ENCODE measurements around the gene TCF3. TPM values are rescaled to one million over a fixed set of nuclear protein-coding genes. Genes with fewer than 3 reads are reported as not detected.

TCF3 gene
- total RNA-seq, 6 experiments from 2014 or later = 11.0 to 30.1 (median 15.9) TPM

- Histone ChIP-seq H3K9me3 (no peaks in the 10 kb centered on the region), H3K27me3 (no peaks in the 10 kb centered on the region), H3K36me3 (no peaks in the 10 kb centered on the region), H3K4me1 (no peaks in the 10 kb centered on the region), H3K4me3 (no peak overlapping the region), H3K27ac (no peak overlapping the region)
- TF ChIP-seq, protein P1, sequence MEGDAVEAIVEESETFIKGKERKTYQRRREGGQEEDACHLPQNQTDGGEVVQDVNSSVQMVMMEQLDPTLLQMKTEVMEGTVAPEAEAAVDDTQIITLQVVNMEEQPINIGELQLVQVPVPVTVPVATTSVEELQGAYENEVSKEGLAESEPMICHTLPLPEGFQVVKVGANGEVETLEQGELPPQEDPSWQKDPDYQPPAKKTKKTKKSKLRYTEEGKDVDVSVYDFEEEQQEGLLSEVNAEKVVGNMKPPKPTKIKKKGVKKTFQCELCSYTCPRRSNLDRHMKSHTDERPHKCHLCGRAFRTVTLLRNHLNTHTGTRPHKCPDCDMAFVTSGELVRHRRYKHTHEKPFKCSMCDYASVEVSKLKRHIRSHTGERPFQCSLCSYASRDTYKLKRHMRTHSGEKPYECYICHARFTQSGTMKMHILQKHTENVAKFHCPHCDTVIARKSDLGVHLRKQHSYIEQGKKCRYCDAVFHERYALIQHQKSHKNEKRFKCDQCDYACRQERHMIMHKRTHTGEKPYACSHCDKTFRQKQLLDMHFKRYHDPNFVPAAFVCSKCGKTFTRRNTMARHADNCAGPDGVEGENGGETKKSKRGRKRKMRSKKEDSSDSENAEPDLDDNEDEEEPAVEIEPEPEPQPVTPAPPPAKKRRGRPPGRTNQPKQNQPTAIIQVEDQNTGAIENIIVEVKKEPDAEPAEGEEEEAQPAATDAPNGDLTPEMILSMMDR (IDR thresholded peaks at IDR 0.05) = no peak
- TF ChIP-seq POLR2A (IDR thresholded peaks at IDR 0.05) = no peak
- WGBS (ENCODE audit: insufficient coverage, low coverage, low lambda C conversion rate, missing lambda C conversion rate) = no CpG with 5 or more reads among the region's 25 CpGs
- ATAC-seq = no peak
- no peak for DNase-seq
- intact Hi-C loops (cut with DNase I) = no loop called here
Measured at GRCh38 chr19:1560286-1560882, 92.0 kb downstream of the TCF3 start.

Small RNAs within 50 kb of the gene (small RNA-seq; reads per million reads assigned to genes)
- gene AC005943.2 (0 reads per million in 2 experiments), gene RN7SL477P (0 reads per million in 2 experiments), gene RNU6-1223P (0 reads per million in 2 experiments)

Other genes with a start within 250 kb of the TCF3 start
- 10 to 100 TPM; 22.3 to 50.9 (median 42.2) TPM for gene DAZAP1, start 245.0 kb downstream of the TCF3 start, total RNA-seq
- 1,000 to 10,000 TPM in 2 of 6 experiments, 100 to 1,000 TPM in 4; 334 to 1,615 (median 355) TPM for gene RPS15, start 214.2 kb downstream of the TCF3 start, total RNA-seq
- under 1 TPM in 3 of 6 experiments, not detected in 3; 0.06 to 0.13 (median 0.06) TPM for gene APC2, start 202.5 kb downstream of the TCF3 start, total RNA-seq
- 10 to 100 TPM; 12.2 to 32.7 (median 15.3) TPM for gene C19orf25, start 173.4 kb downstream of the TCF3 start, total RNA-seq
- 1 to 10 TPM; 2.0 to 8.0 (median 3.6) TPM for gene PCSK4, start 162.3 kb downstream of the TCF3 start, total RNA-seq
- gene REEP6, start 161.4 kb downstream of the TCF3 start, total RNA-seq = 100 to 1,000 TPM; 113 to 218 (median 177) TPM
- 1 to 10 TPM; 1.8 to 6.9 (median 4.5) TPM for gene ADAMTSL5, start 139.6 kb downstream of the TCF3 start, total RNA-seq
- gene PLK5, start 128.5 kb downstream of the TCF3 start, total RNA-seq = not detected
- 10 to 100 TPM in 3 of 6 experiments, 1 to 10 TPM in 3; 6.7 to 16.6 (median 10.3) TPM for gene MEX3D, start 84.3 kb downstream of the TCF3 start, total RNA-seq
- 10 to 100 TPM; 27.3 to 72.1 (median 30.1) TPM for gene MBD3, start 59.8 kb downstream of the TCF3 start, total RNA-seq
- gene UQCR11, start 47.2 kb downstream of the TCF3 start, total RNA-seq = 100 to 1,000 TPM in 4 of 6 experiments, 10 to 100 TPM in 2; 59.6 to 202 (median 172) TPM
- not detected for gene ONECUT3, start 100.9 kb upstream of the TCF3 start, total RNA-seq
- 1 to 10 TPM in 5 of 6 experiments, under 1 TPM in 1; 0.86 to 5.7 (median 3.1) TPM for gene ATP8B3, start 159.7 kb upstream of the TCF3 start, total RNA-seq
- gene REXO1, start 195.9 kb upstream of the TCF3 start, total RNA-seq = 10 to 100 TPM in 4 of 6 experiments, 1 to 10 TPM in 2; 8.0 to 17.7 (median 12.6) TPM
- 10 to 100 TPM in 5 of 6 experiments, 1 to 10 TPM in 1; 9.9 to 23.6 (median 10.8) TPM for gene KLF16, start 211.0 kb upstream of the TCF3 start, total RNA-seq
- 10 to 100 TPM; 20.4 to 49.5 (median 23.5) TPM for gene ABHD17A, start 232.9 kb upstream of the TCF3 start, total RNA-seq